ENCODE results near the gene PLEKHA6. TPM values are rescaled to one million over a fixed set of nuclear protein-coding genes. Genes with fewer than 3 reads are reported as not detected.
"Not testable (repeated sequence)": the region's sequence is repeated elsewhere in the genome, so short reads cannot be mapped to it uniquely, and the experiment has no call there.

PLEKHA6 gene
- polyA plus RNA-seq, 1 donor: 3.0 TPM

DNA sequence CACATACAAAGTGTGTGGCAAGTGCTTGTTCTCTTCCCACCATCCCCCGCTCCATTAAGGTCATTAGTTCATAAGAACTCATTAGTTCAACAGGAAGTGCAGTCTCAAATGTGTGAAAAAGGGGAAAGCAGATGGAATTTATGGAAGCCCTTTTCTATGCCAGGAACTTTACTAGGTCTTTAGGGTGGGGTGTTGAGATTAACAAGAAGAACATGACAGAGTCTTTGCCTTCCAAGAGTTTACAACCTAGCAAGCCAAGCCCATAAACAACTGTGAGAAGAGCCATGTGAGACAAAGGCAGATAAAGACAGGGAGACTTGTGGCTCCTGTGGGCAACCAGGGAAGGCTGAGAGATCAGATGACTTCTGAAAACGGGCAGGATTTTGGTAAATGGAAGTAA, 21.4 kb downstream of the PLEKHA6 start:
- no peak for DNase-seq (ENCODE audit: low read depth)

DNA sequence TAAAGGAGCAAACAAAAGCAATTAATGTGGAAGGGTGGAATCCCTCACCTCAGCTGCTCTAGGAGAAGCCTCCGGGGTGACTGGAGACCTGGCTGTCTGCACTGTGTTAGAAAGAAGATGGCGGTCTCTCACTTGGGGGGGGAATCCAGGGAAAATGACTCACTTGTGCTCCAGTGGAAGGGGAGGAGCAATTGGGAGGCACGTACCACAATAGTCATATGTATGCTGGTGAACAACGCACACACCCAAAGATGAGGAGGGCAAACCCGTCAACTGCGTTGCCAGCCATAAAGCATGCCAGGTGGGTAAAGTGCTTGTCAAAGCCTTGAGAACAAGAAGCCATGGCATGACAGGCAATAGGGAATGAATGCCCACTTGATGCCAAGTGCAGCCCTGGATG, 22.1 kb downstream of the PLEKHA6 start:
- DNase-seq (ENCODE audit: low read depth): no peak

DNA sequence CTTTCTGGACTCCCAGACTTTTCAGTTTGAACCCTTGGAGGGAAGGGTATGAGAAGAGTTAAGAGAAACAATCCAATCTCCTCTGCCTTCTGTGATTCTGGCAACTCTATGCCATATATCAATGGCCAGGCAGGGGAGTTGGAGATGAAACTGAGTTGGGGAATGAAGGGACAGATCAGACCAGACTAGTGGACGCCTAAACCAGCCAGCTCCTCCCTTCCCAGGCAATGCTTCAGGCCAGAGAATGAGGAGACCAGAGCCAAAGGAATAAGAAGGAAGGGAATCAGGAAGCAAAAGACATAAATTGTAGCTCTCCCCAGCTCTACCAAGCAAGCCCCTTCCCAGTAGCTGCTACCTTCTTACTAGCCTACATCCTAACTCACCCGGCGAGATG, 22.7 kb downstream of the PLEKHA6 start:
- no peak for DNase-seq (ENCODE audit: low read depth)

DNA sequence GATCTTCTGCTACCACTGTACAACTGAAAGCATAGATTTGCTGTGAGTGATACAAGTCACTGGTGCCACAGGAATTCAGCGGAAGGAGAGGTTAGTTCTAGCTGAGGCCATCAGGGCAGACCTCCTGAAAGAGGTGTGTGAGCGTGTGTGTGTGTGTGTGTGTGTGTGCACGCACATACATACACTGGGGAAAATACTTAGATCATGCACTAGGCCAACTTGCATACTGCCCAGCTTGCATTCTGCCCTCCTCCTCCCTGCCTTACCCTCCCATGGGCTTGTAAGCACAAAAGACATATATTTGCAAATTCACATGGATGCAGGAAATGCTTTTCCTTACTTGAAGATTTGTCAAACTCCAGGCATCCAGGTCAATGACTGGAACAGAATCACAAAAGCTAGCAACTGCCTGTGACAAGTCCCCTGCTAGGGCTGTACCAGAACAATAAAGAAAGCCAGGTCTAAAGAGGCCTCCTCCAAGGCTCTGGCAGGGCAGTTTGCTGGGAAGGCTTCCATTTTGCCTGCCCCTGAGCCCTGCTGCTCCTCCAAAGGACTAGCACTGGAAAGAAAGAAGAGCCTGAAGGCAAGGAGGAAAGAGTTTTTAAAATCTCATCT, 23.2 kb downstream of the PLEKHA6 start:
- no peak for DNase-seq (ENCODE audit: low read depth)

DNA sequence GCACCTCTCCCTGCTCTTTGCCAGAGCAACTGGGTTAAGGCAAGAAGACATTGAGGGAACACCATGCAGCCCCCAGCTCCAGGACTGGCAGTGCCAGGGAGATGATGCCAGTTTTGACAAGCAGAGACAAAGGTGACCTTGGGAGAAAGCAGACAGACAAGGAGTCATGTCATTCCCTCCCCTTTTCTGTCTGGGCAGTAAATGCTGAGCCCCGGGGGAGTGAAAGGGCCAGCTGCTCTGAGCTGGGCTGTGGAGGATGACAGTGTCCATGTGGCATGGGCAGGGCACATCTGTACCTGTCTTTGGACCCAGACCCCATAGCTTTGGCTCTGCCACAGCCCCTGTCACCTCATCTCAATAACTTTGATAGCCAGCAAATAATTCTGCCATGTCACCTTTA, 24.2 kb downstream of the PLEKHA6 start:
- DNase-seq (ENCODE audit: low read depth): no peak

DNA sequence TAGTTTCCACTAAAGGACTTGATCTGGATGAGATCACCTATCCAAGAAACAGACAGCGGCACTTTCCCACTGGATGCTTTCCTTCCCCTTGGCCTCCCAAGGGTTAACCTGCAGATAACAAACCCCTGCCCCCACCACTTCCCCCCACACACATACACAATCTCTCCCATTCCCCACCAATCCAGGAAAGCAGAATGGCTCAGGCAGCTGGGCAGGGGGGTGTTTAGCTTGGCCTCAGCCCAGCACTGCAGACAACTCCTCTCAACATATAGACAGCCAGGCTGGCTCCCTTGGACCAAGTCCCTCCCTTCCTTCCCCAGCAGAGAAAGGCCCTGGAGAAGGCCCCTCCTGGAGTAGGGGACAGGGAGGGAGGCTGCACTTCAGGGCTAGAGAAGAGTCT, 24.6 kb downstream of the PLEKHA6 start:
- no peak for DNase-seq (ENCODE audit: low read depth)

DNA sequence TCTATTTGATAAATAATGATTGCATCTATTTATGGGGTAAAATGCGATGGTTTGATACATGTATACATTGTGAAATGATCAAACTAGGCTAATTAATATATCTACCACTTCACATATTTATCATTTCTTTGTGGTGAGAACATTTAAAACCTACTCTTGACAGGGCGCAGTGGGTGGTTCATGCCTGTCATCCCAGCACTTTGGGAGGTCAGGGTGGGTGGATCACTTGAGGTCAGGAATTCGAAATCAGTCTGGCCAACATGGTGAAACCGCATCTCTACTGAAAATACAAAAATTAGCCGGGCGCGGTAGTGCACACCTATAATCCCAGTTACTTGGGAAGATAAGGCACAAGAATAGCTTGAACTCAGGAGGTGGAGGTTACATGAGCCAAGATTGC, 25.3 kb downstream of the PLEKHA6 start:
- no peak for DNase-seq (ENCODE audit: low read depth)

DNA sequence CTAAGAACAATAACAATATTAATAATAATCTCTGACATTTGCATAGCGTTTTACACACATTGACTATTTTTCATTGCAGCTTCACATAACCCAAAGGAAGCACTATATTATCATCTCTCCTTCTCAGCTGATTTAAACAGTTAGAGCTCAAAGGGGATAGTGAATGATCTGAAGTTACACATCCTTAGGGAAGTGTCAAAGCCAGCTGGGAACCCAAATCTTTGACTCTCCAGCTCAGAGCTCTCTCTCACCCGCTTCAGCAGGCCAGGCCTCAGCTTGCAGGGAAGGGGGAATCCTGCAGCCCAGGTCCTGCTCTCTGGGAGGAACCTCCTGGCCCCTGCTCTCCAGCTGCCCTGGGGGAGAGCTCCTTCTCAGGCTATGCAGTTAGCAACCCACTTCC, 26.3 kb downstream of the PLEKHA6 start:
- DNase-seq (ENCODE audit: low read depth): no peak

DNA sequence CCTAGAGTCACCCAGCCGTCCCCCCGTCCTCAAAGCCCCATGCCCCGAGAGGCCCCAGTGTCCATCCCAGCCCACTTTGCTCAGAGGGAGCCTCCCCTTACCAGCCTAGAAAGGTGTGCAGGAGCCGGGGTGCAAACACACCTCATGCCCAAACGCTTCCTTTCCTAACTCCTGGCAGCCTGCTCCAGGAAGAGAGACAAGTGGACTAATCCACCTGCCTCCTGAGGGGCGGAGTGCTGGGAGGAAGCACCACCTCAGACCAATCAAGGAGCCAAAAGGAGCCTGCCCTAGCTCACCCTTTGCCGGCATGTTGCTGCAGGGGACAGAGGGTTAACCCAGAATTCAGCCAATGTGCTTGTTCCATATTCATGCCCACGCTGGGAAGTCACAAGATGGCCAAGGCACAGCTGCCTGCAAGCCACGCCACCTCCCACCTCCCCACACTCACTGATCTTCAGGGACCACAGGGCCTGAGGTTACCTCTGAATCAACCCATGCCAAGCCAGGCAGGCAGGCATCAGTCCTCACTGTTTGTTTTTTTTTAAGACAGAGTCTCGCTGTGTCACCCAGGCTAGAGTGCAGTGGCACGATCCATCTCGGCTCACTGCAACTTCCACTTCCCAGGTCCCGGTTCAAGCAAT, 27.8 kb downstream of the PLEKHA6 start:
- no peak for DNase-seq (ENCODE audit: low read depth)

DNA sequence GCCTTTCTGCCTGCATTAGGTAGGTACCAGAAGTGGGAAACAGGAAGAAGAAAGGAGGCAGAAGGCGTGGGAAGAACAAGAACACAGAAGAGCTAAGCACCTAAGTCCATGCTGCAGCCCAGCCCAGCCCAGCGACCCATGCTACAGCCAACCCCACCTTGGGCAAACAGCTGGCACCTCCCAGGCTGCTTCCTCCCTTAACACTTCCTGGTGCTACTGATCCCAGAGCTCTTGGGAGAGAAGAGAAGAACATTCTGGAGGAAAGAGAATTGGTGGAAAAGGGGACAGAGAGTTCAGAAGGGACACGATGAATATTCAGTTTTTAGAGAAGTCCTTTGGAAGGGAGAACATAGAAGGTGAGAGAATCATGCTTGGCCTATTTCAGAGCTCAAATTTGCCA, 28.5 kb downstream of the PLEKHA6 start:
- no peak for DNase-seq (ENCODE audit: low read depth)

DNA sequence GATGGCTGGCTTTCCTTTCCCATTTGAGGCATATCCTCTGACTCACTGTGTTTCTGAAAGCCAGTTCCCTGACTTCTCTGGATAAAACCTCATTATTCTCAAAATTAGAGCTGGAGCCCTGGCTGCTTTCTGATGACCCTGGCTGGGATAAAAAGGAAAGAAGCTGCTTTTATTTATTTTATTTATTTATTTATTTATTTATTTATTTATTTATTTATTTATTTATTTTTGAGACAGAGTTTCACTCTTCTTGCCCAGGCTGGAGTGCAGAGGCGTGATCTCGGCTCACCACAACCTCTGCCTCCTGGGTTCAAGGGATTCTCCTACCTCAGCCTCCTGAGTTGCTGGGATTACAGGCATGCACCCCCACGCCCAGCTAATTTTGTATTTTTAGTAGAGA, 31.9 kb downstream of the PLEKHA6 start:
- DNase-seq (ENCODE audit: low read depth): not testable (repeated sequence)

DNA sequence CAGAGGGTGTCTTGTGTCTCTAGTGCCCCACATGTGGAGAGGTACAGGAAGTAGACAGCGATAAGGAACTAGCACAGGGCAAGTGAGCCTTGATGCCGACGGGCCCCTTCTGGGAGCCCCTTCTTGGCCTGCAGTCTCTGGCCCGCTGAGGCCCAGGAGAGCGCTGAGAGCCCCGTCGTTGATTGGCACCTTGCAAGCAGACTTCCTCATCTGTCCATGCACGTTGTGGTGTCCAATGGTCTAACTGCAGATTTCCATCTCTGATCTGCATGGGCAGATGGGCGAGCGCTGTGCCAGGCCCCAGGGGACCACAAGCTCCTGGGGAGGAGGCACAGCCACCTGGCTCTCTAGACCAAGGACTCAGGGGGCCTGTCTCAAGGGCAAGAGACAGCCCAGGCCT, 32.4 kb downstream of the PLEKHA6 start:
- no peak for DNase-seq (ENCODE audit: low read depth)

DNA sequence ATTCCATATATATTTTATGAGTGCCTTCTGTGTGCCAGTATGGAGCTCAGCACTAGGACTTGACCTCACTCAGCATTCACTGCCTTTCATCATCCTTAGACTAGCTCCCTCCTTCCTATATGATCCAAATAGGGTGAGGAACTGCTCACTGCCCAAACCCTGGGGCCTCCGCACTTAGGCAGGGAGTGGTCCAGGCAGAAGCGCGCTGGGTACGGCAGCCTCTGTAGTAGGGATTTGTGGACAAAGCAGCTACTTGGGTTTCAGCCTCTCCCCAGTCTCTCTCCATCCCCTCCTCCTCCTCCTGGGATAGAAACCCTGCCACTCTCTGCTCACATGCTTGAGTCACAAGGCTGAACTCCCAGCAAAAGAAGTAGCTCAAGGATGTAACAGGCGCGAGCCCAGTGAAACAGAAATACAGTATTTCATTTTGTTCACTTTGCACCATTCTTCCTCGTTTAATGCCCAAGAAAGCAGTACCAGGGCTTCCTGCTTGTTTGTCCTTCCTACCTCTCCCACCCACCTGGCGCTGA, 32.9 kb downstream of the PLEKHA6 start:
- DNase-seq (ENCODE audit: low read depth): no peak

DNA sequence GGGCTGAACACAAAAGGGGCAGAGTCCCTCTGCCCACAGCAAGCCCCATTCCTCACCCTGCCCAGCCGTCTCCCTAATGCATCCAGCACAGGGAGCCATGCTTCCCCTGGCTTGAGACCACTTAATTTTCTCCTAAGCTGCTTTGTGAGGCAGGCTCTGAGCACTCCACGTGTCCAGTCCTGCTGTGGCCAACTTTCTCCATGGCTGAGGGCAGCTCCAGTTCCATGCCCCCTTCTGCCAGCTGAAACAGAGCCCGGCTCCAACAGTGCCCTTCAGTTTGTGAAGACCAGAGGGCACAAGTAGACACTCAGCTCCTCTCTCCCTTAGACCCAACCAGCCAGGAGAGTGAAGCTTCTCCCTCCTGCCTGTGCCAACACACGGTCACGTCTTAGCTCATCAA, 33.8 kb downstream of the PLEKHA6 start:
- DNase-seq (ENCODE audit: low read depth): no peak

DNA sequence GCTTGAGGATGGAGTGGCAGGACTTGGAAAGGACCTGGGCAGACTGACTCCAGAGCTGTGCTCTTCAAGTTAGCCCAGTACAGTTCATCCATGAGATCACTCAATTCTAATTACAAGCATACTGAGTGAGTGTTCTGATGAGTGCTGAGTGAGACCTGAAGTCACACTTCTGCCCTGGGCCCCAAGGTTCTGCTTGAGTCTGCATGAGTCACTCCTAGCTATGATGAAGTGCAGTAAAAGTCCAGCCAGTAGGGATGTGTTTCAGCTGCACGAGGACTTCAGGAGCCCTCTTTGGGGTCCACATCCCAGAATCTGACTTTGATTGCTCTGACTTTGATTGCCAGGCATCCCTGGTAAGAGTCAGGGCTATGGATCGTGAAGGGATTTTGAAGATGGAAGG, 35.8 kb downstream of the PLEKHA6 start:
- no peak for DNase-seq (ENCODE audit: low read depth)

DNA sequence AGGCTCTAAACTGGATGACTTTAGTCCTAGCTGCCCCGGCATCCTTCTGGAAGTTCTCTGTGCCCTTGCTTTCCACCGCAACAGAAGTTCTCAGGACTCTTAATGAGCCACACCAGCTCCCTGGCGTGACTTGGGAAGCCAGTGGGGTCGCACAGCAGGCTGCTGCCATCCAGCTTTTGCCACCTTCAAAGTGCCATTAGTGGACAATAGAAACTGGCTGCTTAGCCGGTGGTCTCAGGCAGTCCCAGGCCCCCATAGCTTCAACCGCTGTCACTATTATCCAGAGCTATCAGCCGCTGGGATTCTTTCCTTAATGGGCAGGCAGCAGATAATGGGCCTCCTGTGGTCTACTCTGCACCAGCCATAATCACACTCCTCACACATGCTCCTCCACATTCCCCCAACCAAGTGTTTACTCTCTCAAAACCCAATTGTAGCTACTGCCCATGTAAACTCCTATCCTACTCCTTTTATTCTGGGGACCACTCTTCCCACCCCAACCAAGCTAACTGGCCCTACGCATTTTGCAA, 37.3 kb downstream of the PLEKHA6 start:
- DNase-seq (ENCODE audit: low read depth): no peak

DNA sequence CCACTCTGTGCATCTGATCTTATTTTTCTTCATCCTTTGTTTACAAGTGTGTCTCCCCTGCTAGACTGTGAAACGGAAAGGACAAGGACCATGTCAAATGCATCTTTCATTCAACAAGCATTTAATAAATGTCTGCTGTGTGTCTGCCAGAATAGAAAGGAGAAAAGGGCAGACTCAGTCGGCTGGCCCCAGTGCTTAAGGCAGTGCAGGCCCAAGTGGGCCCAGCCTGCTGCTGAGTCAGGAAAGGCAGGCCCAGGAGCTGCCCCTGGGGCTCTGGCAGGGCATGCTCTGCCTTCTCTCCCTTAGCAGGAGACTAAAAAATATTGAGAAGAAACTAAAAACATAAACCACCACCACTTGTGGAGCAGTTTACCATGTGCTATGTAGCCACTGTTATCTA, 38.1 kb downstream of the PLEKHA6 start:
- no peak for DNase-seq (ENCODE audit: low read depth)

DNA sequence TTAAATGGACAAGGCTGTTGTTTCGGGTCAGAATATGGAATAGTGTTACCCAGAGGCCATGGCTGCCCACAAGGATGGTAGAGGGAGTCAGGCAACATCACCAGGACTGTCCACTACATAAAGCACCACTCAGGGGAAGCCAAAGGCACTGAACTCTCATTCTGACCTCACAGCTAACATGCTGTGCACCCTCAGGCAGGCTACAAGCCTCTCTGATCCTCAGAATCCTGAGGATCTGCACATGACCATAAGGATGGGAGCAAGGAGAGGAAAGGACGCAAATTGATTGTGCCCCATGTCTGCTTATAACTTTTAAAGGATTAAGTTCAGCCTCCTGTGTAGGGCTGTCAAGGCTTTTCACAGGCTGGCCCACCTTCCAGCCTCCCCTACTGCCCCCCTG, 38.7 kb downstream of the PLEKHA6 start:
- no peak for DNase-seq (ENCODE audit: low read depth)

DNA sequence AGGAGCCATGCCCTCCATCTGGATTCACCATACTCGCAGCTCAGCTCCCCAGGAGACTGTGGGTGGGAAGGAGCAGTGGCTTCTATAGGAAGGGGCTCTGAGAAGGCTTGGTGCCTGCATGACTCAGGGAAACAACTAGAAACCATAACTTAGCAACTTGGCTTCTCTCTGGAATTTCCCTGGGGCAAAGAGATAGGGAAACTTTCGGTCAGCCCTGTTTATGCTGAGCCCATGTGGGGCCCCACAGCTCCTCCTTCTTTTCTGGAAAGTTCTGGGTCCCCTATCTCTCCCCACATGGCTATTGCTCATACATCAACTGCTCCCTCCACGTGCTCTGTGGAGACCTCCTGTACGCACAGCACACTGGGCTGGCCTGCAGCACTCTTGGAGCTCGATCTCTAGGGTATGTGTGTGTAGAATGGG, 39.3 kb downstream of the PLEKHA6 start:
- DNase-seq (ENCODE audit: low read depth): no peak

DNA sequence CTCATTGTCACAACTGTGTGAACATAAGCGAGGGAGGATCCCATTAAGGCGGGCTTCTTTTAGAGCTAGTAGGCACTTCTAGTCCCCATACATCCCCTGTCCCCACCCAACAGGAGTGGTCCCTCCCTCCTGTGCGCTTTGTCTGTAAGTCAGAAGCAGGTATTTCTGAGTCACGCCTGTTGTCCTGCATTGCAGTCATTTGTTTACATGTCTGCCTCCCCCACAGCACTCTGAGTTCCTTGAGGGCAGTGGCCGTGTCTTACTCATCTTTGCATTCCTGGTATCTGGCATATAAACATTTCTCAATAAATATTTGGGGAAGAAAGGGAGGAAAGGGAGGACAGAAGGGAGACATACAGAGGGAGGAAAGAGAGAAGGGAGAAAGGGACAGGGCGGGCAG, 40.3 kb downstream of the PLEKHA6 start:
- no peak for DNase-seq (ENCODE audit: low read depth)

DNA sequence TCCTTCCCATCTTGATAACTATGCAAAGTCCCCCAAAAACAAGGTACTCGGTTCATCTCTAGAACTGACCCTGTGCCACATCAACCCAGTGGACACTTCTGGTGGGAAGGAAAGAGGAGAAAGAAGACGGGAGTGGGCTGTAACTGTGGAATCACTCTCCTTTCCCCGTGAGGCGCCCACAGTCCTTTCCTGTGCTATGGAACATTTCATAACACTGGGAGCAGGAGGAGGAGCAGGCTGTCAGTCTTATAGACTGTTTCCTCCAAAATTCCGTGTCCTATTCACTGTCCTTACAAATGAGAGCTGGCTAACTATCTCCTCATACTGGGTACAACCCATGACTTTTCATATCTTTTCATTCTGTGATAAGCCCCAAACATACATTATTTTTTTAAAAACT, 40.7 kb downstream of the PLEKHA6 start:
- DNase-seq (ENCODE audit: low read depth): no peak

DNA sequence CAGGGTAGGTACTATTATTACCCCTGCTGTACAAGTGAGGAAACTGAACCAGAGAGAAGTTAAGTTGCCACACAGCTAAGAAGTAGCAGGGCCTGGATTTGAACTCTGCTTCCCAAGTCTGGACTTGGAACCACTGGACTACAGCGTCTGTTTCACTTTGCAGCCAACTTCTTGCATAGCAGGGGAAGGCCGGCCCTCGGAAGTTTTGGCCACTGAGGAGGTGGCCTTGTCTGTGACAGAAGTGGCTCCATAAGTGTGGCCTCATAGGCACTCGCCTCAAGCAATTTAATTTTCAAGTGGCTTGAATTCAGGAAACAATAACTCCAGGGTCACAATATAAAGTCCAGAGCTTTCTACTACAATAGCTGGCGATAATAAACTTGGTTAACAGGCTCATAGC, 41.4 kb downstream of the PLEKHA6 start:
- DNase-seq (ENCODE audit: low read depth): no peak

DNA sequence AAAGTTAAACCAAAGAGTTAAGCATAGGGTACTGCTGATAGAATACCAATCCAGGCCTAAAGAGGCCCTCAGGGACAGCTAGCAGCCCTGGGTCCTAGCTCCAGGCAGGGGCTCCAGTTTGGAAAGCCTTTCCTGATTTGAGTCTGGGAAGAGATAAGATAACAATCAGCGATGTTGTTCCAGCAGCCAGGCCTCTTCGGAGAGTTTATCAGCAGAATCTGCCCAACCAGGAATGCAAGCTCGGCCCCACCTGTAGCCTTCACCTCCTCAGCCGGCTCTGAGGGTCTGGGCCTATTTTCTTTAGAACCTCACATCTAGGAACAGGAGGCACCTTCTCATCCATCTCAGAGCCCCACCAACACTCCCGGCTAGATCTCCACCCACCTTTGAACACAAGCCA, 42.6 kb downstream of the PLEKHA6 start:
- DNase-seq (ENCODE audit: low read depth): no peak

DNA sequence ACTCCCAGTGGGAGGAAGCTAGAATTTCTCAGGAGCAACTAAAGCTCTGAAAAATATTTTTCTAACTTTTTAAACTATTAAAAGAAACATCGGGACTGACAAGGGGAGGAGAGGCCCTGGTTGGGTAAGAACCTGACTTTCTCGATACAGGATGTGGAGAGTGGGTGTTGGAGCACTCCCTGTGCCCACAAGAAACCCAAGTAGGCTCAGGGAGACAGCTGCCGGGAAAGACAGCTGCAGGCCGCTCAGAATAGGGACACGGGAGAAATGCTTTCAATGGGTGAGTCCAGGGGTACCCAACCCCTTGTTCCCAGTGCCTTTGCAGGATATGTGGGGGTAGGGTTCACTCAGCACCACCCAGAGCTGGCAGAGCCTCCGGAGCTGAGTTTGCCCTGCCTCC, 43.6 kb downstream of the PLEKHA6 start:
- DNase-seq (ENCODE audit: low read depth): no peak

Measured in forelimb muscle (tissue), 1 donor.